HUES6 (cell line): ENCODE data around the gene WRNIP1.

Experiments
- H3K27ac ChIP-seq: 2 replicates; pipeline ENCODE4 v1.7.0; 2013; ENCODE audit warnings: low read depth, mild to moderate bottlenecking, low read length, inconsistent platforms
- H3K27me3 ChIP-seq: 2 replicates; pipeline ENCODE4 v1.6.1; 2013; ENCODE audit warnings: low read length; ENCODE audit not compliant: control insufficient read depth, insufficient read depth
- H3K36me3 ChIP-seq: 2 replicates; pipeline ENCODE4 v1.6.1; 2013; ENCODE audit warnings: low read length; ENCODE audit not compliant: control insufficient read depth, insufficient read depth
- H3K4me1 ChIP-seq: 2 replicates; pipeline ENCODE4 v1.6.1; 2013; ENCODE audit warnings: low read length; ENCODE audit not compliant: control insufficient read depth, insufficient read depth
- H3K4me3 ChIP-seq: 2 replicates; pipeline ENCODE4 v1.5.1; 2013; ENCODE audit warnings: low read depth, low read length
- H3K9ac ChIP-seq: one replicate; pipeline ENCODE4 v1.6.1; 2013; ENCODE audit warnings: mild to moderate bottlenecking, low read length
- H3K9me3 ChIP-seq: 2 replicates; pipeline ENCODE4 v1.6.1; 2013; ENCODE audit warnings: low read depth, low read length; ENCODE audit not compliant: control insufficient read depth, insufficient read depth

The WRNIP1 gene

DNA sequence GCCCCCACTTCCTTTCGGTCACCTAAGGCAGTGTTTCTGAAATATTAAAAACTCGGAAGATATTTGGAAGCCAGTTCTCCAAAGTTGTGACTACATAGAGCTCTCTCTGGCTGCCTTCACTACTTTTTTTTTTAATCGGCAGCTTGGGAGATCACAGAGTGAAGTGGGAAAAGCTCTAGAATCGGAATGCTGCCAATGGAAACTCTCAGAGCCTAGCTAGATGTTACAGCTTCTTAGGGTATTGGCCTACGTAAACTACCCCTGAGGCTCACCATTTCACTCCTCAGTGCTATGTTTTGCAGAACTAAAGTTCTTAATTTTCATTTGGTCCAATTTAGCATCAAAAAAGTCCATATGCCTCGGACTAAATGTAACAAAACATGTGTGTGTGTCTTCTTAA lies 61.9 kb downstream of the WRNIP1 start:
- Histone ChIP-seq H3K4me3 (no peak overlapping the region), H3K4me1 (no peaks in the 10 kb centered on the region), H3K9ac (no peak overlapping the region), H3K9me3 (no peaks in the 10 kb centered on the region), H3K36me3 (no peaks in the 10 kb centered on the region), H3K27ac (no peak overlapping the region), H3K27me3 (no peaks in the 10 kb centered on the region)

DNA sequence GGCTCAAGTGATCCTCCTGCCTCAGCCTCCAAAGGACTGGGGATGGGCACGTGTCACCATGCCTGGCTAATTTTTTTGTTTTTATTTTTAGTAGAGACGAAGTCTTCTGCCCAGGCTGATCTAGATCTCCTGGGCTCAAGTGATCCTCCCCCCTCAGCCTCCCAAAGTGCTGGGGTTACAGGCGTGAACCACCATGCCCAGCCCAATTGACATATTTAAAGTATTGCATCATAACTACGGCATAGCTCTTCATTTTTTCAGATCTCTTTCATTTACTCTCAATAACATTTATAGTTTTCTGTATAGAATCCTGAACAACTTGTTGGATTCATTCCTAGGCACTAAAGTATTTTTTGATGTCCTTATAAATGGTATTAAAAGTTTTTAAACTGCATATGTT lies 63.4 kb downstream of the WRNIP1 start:
- Histone ChIP-seq H3K27ac (no peak overlapping the region), H3K9me3 (no peaks in the 10 kb centered on the region), H3K27me3 (no peaks in the 10 kb centered on the region), H3K9ac (no peak overlapping the region), H3K36me3 (peaks cover 2% of the 10 kb centered on the region; the same call in 1 of the 2 replicates), H3K4me1 (no peaks in the 10 kb centered on the region), H3K4me3 (no peak overlapping the region)

DNA sequence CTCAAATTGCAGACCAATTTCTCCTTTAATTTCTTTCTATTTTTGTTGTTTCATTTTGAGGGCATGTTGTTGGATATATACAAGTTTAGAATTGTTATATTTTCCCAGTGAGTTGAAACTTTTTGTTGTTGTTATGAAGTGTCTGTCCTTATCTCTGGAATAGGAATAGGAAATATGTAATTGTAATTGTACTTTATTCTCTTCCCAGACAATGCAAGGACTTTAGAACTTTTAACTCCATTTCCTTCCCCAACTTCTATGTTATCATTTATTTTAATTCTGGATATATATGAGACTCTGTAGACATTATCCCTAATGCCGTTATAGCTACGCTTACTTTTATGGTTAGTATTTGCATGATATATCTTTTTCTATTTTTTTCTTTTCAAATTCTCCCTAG lies 64.1 kb downstream of the WRNIP1 start:
- peaks cover 8% of the 10 kb centered on the region for H3K36me3 ChIP-seq
- no peaks in the 10 kb centered on the region for H3K27me3 ChIP-seq
- no peak overlapping the region for H3K9ac ChIP-seq
- no peak overlapping the region for H3K27ac ChIP-seq
- H3K9me3 ChIP-seq, result no peaks in the 10 kb centered on the region
- no peaks in the 10 kb centered on the region for H3K4me1 ChIP-seq
- H3K4me3 ChIP-seq, result no peak overlapping the region

DNA sequence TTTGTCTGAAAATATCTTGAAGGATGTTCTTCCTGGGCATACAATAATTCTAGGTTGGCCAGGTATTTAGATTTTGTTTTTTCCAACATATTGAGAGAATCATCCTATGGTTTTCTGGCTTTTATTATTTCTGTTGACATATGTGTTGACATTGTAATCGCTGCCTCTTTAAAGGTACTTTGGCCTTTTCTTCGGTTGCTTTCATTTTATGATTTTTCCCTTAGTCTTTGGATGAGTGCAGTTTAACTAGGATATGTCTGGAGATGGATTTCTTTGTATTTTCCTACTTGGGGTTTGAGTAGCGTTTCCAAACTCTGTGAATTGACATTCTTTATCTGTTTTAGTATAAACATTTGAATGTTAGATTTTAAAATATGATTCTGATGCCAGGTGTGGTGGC lies 65.0 kb downstream of the WRNIP1 start:
- Histone ChIP-seq H3K4me3 (no peak overlapping the region), H3K36me3 (peaks cover 15% of the 10 kb centered on the region), H3K27me3 (no peaks in the 10 kb centered on the region), H3K9ac (no peak overlapping the region), H3K9me3 (no peaks in the 10 kb centered on the region), H3K4me1 (no peaks in the 10 kb centered on the region), H3K27ac (no peak overlapping the region)

DNA sequence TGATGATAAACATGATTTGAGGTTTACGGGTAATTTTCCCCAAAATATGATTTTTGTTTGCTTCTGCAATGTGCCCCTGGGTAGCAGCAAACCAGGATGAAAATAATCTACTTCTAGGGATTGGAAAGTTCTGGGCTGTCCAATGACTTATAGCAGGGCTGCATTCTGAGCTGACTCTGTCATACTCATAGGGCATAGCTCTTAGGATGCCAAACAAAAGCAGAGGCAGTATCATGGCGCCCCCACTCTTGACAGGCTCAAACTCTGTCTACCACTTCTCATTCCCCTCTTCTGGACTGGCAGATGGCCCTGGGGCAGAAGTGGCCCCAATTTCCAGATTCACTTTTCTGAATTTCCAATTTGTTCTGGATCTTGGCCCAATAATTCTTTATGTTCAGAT lies 66.2 kb downstream of the WRNIP1 start:
- no peaks in the 10 kb centered on the region for H3K9me3 ChIP-seq
- H3K36me3 ChIP-seq, result peaks cover 26% of the 10 kb centered on the region
- H3K4me1 ChIP-seq, result no peaks in the 10 kb centered on the region
- H3K4me3 ChIP-seq, result no peak overlapping the region
- H3K27me3 ChIP-seq, result no peaks in the 10 kb centered on the region
- H3K9ac ChIP-seq, result no peak overlapping the region
- no peak overlapping the region for H3K27ac ChIP-seq

DNA sequence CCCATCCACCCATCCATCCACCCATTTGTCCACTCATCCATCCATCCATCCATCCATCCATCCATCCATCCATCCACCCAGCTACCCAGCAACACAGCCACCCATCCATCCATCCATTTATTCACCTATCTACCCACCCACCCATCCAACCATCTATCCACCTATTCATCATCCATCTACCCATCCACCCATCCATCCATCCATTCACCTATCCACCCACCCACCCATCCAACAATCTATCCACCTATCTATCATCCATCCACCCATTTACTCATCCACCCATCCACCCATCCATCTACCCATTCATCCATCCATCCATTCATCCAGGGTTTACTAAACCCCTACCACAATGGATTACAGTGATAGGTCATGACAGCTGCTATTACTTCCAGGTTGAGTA lies 69.1 kb downstream of the WRNIP1 start:
- Histone ChIP-seq H3K9ac (no peak overlapping the region), H3K9me3 (no peaks in the 10 kb centered on the region), H3K4me1 (no peaks in the 10 kb centered on the region; the same call in 1 of the 2 replicates), H3K27me3 (no peaks in the 10 kb centered on the region), H3K36me3 (peaks cover 41% of the 10 kb centered on the region), H3K27ac (no peak overlapping the region), H3K4me3 (no peak overlapping the region)
